ENCODE results near the gene CPNE2.
"Not testable (repeated sequence)": the region's sequence is repeated elsewhere in the genome, so short reads cannot be mapped to it uniquely, and the experiment has no call there.

CPNE2 gene

DNA sequence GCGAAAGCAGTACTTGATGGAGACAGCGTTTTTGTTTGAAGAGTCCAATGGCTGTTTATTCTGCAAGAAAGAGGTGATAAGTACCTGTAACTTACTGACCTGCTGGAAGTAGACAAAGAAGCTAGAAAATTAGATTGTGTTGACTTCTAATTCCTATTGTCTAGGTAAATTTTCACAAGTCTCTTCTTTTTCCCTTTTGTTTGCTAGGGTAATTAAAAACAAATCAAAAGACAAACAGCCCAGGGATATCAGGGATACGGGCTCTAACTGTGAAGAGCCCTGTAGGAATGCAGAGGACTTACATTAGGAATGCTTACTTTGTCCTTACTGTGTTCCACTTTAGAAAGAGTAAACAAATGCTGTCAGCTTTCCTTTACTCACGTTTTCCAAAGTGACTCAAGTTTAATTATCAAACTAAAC lies 86.4 kb downstream of the CPNE2 start:
- no peak for DNase-seq

DNA sequence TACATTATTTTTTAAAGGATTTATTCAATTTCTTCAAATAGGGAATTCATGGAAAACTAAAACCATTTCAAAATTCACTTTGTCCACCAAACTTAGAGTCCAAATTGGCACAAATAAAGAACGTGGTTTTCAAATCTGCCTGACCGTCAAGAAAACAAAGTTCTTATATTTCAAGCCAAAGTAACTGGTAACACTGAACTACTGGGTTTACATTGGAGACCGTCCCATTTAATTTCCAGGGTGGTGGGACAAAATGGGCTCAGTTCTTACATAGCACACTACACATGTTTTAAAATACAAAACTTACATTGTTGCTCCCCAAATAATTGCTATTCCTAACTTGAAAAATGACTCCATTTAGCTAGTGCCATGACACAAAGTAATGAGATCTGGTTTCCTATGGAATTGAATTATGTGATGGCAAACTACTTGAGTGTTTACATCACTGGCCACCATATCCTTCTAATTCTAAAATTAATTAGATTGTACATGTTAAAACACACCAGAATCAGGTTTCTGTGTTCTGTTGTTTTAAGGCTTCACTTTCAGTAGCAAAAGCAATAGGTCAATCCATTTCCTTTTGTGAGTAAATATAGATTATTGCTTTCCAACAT lies 86.9 kb downstream of the CPNE2 start:
- DNase-seq = no peak

GRCh38 chr16:57184113-57184512 lies 91.7 kb downstream of the CPNE2 start:
- DNase-seq = no peak

- DNase-seq = no peak
These were observed 92.6 kb downstream of the CPNE2 start for GRCh38 chr16:57184887-57185445.

DNA sequence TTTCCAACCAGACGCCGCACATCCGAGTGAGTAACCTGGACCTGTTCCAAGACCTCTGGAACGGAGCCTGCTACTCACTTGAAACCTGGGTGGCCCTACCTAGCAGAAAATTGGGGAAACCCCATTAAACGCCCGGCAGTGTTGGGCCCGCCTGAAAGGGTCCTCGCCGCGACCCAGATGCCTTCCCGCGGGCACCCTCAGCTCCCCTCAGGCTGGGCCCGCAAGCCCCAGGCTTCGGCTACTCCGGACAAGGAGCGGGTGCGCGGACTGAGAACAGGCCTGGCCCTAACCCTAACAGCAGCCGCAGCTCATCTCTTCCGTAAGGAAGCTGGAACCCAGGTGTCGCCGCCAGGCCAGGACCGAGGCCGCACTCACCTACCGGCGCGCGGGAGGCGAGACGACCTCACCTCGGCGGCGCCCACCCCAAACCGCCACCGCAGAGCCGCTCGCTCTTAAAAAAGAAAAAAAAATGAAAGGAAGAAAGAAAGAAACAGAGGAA lies 93.1 kb downstream of the CPNE2 start:
- no peak for DNase-seq

DNA sequence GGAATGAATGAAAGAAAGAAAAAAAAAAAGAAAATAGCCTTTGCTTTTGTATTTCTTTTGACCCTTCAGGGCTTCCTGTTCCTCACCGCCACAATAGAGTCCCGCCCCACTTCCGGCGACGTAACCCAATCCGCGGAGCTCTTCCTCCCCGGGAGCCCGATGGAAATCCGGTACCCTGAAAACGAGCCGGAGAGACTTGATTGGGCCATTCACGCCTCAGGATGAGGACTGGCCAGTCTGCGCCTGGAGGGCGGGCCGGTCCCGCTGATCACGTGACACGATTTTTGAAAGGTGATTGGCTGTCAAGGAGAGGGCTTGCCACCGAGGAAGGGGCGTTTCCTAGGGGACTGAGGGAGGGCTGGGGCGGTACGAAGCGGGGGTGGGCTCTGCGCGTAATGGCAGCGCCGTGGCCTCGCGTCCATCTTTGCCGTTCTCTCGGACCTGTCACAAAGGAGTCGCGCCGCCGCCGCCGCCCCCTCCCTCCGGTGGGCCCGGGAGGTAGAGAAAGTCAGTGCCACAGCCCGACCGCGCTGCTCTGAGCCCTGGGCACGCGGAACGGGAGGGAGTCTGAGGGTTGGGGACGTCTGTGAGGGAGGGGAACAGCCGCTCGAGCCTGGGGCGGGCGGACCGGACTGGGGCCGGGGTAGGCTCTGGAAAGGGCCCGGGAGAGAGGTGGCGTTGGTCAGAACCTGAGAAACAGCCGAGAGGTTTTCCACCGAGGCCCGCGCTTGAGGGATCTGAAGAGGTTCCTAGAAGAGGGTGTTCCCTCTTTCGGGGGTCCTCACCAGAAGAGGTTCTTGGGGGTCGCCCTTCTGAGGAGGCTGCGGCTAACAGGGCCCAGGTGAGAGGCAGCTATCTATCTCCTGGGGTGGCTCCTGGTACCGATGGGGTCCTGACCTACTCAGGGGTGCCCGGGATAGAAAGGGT lies 93.8 kb downstream of the CPNE2 start, which contains the start of the genes PSME3IP1 and RSPRY1:
TSS of gene PSME3IP1 (minus strand) at position 95 of the 927 bp plus-strand sequence. CDS start 12,185 bp downstream, outside the sequence.
TSS of gene RSPRY1 (plus strand) at position 385 of the 927 bp plus-strand sequence. CDS start 18,330 bp downstream, outside the sequence.
- peak; percentile 99 for DNase-seq

DNA sequence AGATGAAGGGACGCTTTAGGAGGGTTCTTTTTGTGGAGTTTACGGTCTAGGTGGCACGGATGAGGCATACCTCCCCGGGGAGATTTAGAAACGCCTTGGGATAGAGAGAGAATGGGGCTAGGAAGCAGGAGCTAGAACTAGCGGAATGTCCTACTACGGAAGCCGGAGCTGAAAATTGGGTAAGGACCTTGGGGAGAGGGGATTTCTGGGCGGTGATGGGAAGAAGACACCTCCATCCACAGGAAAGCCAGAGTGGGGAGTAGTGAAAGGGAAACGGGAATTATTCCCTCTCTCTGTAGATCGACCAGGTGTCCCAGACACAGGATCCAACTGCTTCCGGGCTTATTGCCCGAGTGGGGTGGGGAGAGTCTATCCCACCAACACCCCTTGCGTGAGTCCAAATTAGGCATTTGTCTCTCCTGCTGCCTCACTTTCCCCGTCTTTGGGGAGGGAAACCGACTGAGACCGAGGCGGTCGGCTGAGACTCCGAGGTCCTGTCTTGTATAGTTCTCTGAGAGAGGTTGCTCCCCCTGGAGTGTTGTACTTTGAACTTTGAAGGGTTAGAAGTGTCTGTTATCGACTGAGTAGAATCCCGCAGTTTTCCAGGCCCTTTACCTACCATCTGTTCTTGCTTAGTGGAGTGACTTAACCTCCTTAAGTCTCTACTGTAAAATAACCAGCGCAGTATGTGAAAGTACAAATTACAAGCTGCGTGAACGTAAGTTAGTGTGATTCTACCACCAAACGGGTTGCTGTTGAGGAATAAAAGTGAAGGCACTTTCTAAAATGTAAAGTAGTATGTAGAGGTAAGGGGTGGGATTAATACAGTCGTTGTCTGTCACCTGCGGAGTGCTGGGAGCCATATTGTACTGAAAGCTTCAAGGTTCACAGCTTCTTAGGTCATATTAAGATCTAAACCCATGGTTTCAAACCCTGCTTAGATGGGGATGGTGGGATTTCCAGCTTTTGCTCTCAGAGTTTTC lies 94.8 kb downstream of the CPNE2 start:
- DNase-seq = peak; percentile 9

DNA sequence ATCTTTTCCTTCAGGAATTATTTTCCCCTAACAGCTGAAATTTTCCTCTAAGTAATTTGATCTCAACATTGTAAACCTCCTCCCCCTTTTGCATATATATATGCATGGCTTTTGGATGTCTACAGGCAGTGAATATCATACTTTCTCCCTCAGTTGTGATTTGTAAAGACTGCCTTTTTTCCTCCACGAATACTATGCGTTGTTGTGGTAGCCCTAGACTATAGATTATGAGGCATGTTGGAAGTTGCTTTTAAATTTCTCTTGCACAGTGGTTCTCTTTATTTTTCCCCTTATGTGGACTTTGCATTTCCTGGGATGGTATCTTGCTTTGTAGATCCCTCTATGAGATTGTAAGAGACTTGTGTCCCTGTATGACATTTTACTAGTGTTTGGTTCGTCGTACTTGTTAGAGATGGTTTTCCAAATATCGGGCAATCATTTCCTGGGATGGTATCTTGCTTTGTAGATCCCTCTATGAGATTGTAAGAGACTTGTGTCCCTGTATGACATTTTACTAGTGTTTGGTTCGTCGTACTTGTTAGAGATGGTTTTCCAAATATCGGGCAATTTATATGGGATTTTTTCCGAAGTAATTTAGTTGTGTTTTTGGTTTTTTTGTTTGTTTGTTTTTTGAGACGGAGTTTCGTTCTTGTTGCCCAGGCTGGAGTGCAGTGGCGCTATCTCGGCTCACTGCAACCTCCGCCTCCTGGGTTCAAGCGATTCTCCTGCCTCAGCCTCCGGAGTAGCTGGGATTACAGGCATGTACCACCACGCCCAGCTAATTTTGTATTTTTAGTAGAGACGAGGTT lies 95.7 kb downstream of the CPNE2 start:
- DNase-seq = not testable (repeated sequence)

DNA sequence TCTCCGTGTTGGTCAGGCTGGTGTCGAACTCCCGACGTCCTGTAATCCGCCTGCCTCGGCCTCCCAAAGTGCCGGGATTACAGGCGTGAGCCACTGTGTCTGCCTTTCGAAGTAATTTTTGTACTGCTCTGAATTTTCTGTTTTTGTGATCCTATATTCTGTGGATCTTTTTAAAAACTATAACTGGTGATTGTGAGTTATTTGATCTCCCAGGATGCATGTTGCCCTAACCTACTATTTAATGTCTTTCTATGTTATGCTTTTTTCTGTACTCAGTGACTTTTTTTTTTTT lies 96.3 kb downstream of the CPNE2 start:
- DNase-seq = no peak

GRCh38 chr16:57189527-57189926 lies 97.1 kb downstream of the CPNE2 start:
- not testable (repeated sequence) for DNase-seq

GRCh38 chr16:57190136-57190535 lies 97.8 kb downstream of the CPNE2 start:
- DNase-seq = no peak

GRCh38 chr16:57191056-57191571 lies 98.7 kb downstream of the CPNE2 start:
- no peak for DNase-seq

GRCh38 chr16:57192146-57192545 lies 99.8 kb downstream of the CPNE2 start:
- DNase-seq = no peak

DNA sequence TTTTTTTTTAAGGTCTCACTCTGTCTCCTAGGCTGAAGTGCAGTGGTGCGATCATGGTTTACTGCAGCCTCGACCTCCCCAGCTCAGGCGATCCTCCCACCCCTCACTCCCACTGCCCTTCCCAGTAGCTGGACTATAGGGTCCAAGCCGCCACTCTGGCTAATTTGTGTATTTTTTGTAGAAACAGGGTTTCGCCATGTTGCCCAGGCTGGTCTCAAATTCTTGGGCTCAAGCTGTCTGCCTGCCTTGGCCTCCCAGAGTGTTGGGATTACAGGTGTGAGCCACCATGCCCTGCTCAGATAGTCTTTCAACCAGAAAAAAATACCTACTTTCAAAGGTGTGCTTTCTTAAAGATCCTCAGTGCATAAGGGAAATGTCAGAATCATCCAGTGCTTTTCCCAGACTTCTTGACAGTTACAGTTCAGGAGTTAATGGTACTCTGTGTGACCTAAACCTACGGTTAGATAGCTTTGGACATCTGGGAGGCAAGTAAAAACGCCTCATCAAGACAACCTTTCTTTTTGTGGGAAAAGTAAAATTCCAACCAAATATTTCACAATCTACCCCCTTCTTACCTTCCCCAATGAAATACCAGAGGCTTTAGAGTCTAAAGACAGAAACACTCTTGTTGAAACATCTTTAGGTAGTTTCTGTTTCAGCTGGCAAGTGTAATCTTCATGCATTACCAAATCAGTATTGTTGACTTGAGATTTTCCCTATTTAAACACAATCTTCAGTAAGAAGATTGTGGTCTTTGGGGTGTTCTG lies 100.5 kb downstream of the CPNE2 start:
- no peak for DNase-seq

DNA sequence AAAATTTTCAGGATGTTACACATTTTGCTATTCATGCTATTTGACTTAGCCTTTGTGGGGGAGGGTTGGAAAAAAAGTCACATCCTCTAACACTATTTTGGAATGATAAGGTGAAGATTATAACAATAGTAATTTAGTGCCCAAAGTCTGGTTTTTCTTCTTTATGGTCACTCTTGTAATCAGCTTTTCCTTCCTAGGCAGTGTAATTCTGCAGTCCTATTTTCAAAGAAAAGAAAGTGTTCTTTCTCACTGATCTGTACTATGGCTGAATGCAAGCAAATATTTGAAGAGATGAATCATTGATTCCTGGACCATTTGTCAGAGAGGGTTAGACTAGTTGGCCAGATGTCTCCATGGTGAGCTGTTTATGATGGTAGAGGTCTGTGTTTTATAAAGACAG lies 102.1 kb downstream of the CPNE2 start:
- DNase-seq = no peak

- DNase-seq = no peak
These were observed 103.9 kb downstream of the CPNE2 start for GRCh38 chr16:57196286-57196685.

GRCh38 chr16:57196753-57197152 lies 104.4 kb downstream of the CPNE2 start:
- no peak for DNase-seq
